Epithelial cell of proximal tubule (primary cell): ENCODE results near the gene GJC2. TPM values are rescaled to one million over a fixed set of nuclear protein-coding genes. Genes with fewer than 3 reads are reported as not detected.

Experiments
- DNase-seq: peaks from one replicate; pipeline ENCODE4 v3.0.0-alpha.2; 2011; ENCODE audit warnings: low read depth
- H3K4me3 ChIP-seq: 2 replicates; pipeline ENCODE4 v1.5.1; 2011; ENCODE audit warnings: low read depth, mild to moderate bottlenecking, low read length
- total RNA-seq: library from RNA; depleted of rRNA; stranded (reverse); fragments of >200 nt; gene quantifications from 2 replicates; pipeline ENCODE4 v1.2.3, GENCODE V29; 2015
- TF ChIP-seq, protein P1 (sequence below): conservative IDR thresholded peaks from 2 replicates; pipeline ENCODE4 v1.5.1; 2012; ENCODE audit warnings: low read depth, mild to moderate bottlenecking, low read length

Gene GJC2
- total RNA-seq, 1 donor from 2014 or later: 0.69 TPM

GRCh38 chr1:228154021-228154669 lies 4.4 kb downstream of the GJC2 start:
- no peak overlapping the region for H3K4me3 ChIP-seq
- no peak for DNase-seq
- TF ChIP-seq, protein P1, sequence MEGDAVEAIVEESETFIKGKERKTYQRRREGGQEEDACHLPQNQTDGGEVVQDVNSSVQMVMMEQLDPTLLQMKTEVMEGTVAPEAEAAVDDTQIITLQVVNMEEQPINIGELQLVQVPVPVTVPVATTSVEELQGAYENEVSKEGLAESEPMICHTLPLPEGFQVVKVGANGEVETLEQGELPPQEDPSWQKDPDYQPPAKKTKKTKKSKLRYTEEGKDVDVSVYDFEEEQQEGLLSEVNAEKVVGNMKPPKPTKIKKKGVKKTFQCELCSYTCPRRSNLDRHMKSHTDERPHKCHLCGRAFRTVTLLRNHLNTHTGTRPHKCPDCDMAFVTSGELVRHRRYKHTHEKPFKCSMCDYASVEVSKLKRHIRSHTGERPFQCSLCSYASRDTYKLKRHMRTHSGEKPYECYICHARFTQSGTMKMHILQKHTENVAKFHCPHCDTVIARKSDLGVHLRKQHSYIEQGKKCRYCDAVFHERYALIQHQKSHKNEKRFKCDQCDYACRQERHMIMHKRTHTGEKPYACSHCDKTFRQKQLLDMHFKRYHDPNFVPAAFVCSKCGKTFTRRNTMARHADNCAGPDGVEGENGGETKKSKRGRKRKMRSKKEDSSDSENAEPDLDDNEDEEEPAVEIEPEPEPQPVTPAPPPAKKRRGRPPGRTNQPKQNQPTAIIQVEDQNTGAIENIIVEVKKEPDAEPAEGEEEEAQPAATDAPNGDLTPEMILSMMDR: no peak

GRCh38 chr1:228154670-228155571 lies 5.2 kb downstream of the GJC2 start:
- no peak overlapping the region for H3K4me3 ChIP-seq
- DNase-seq: no peak
- TF ChIP-seq, protein P1: no peak

DNA sequence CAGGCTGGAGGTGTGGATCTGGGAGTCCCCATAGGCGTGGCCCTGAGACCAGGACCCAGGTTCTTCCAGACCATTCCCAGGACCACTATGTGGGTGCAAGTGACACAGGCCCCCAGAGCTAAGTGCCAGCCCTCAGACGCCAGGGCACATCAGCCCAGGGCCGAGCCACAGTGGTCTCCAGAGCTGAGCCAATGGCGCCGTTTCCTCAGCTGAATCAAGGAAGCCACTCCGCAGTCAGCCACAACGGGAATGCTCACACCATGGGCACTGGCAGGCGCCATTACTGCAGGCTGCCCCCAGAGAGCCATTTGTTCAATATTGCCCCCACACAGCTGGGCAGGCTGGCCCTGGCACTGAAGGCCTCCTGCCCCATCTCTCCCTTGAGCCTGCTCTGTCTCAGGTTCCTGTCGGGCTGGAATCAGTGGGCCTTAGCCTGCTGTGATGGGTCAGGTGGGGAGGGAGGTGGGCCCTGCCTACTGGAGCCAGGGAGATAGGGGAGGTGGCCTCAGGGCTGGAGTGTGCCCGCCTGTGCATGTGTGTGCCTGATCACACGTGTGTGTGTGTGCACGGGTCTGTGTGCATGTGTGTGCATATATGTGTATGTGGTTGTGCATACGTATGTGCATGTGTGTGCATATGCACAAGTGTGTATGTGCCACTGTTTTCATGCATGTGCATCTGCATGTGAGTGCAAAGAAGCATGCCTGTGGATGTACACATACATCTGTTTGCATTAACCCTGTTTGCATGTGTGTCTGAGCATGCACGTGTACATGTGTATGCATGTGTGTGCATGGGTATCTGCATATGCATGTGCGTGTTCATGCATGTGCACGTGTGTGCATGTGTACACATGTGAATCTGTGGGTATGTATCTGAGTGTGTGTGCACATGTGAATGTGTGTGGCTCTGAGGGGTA lies 6.1 kb downstream of the GJC2 start:
- no peak for DNase-seq
- H3K4me3 ChIP-seq: no peak overlapping the region
- TF ChIP-seq, protein P1: no peak

DNA sequence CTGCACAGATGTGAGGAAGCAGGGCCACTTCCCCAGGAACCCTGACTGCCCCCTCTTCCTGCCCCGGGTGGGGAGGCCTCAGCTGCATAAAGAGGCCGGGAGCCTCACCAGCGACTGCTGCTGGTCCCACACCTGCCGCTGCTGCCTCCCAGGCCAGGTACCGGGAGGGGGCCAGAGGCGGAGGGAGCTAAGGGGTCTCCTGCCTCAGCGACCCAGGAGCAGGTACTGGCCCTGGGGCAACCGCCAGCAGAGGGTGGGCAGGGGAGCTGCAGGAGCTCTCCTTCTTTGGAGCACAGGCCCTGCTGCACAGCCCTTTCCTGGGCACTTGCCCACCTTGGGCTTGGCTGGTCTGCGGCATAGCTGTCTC lies 6.8 kb downstream of the GJC2 start:
- TF ChIP-seq, protein P1: no peak
- no peak overlapping the region for H3K4me3 ChIP-seq
- DNase-seq: no peak

DNA sequence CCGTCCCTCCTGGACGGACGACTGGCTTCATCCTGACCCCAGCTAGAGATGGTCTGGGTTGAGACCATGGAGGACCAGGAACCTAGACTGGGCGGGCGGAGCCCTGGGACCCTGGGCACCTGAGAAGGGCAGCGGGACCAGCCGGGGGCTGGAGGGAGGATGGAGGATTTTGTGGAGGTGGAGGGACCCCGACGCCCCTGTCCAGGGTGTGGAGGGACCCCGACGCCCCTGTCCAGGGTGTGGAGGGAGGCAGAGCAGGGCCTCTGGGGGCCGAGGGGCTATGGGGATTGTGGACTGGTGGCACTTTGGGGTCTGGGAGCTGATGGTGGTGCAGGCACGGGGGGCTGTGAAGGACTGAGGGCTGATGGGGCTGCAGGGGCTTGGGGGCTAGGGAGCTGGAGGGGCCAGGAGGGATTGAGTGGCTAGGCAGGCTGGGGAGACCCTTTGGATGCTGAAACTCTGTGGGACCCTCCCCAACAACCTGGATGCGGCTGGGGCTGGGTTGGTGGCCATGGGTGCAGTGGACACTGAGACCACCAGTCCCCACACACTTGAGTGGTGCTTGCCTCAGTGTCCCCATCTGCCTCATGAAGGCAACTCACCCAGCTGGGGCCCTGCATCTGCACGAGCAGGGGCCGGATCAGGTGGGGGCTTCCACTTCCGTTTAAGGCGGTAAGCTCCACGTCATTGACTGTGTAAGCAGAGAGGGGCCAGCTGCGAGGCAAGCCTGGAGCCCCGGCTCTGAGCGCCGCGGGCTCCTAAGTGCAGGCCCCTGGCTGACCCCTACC lies 7.4 kb downstream of the GJC2 start:
- H3K4me3 ChIP-seq: no peak overlapping the region
- DNase-seq: no peak
- TF ChIP-seq, protein P1: no peak

DNA sequence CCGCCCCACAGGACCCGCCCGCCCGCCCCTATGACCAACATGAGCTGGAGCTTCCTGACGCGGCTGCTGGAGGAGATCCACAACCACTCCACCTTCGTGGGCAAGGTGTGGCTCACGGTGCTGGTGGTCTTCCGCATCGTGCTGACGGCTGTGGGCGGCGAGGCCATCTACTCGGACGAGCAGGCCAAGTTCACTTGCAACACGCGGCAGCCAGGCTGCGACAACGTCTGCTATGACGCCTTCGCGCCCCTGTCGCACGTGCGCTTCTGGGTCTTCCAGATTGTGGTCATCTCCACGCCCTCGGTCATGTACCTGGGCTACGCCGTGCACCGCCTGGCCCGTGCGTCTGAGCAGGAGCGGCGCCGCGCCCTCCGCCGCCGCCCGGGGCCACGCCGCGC lies 8.0 kb downstream of the GJC2 start:
- DNase-seq: no peak
- no peak overlapping the region for H3K4me3 ChIP-seq
- TF ChIP-seq, protein P1: no peak
